ENCODE measurements around the gene STXBP1. TPM values are rescaled to one million over a fixed set of nuclear protein-coding genes. Genes with fewer than 3 reads are reported as not detected.

Gene STXBP1
- total and polyA plus RNA-seq, 2 of the 4 experiments (the other 2 are of a cell fraction) = 15.8 to 22.6 TPM

GRCh38 chr9:127629468-127630081 is 17.5 kb downstream of the STXBP1 start:
- peaks cover 9% of the 10 kb centered on the region for H3K4me1 ChIP-seq (ENCODE audit: control insufficient read depth, insufficient read depth, low read length)
- peak overlapping the region; percentile 72 for H2AK9ac ChIP-seq (replicated peaks; ENCODE audit: low read depth, low read length, poor library complexity)
- WGBS, 2 experiments (ENCODE audit: extremely low coverage in 2 of 2, insufficient read length in 1 of 2) = 94% methylated on average over 4 of the region's 8 CpGs; no CpG with 5 or more reads in 1 of the 2 experiments
- H3K27ac ChIP-seq (ENCODE audit: insufficient read depth, low read length) = no peak overlapping the region
- no peak overlapping the region for H2BK5ac ChIP-seq (ENCODE audit: low read depth, low read length, poor library complexity, severe bottlenecking)
- H3K36me3 ChIP-seq (ENCODE audit: control insufficient read depth, insufficient read depth, low read length) = peaks cover 2% of the 10 kb centered on the region; the same call in 1 of the 2 replicates
- no peak overlapping the region for H3K4ac ChIP-seq (ENCODE audit: low read depth, low read length)
- peaks cover 20 to 31% of the 10 kb centered on the region in 2 experiments for H3K79me1 ChIP-seq (ENCODE audit: low read depth in 1 of 2, low read length in 2 of 2)
- POLR2A ChIA-PET (ENCODE audit: unreplicated experiment) = no interaction called here
- in situ Hi-C loops (cut with MboI; ENCODE audit: low sequenced_read_pairs) = no loop called here
- intact Hi-C loops (cut with micrococcal nuclease) = no loop called here
- H4K8ac ChIP-seq (ENCODE audit: low read depth in 2 of 2, low read length in 2 of 2) = no peak overlapping the region
- H3K27me3 ChIP-seq (ENCODE audit: control insufficient read depth, insufficient read depth, low read length) = no peaks in the 10 kb centered on the region
- DNase-seq (peak; percentile 35), ATAC-seq (ENCODE audit: low read depth) (peak; percentile 48; the same call in 1 of the 2 replicates)
- H4K91ac ChIP-seq (ENCODE audit: insufficient read depth, low read depth, low read length) = no peak overlapping the region
- H3K14ac ChIP-seq (replicated peaks; ENCODE audit: low read depth, low read length) = no peak overlapping the region
- BruUV-seq (replicated peaks) = no TSS peak
- peaks cover 18% of the 10 kb centered on the region for H4K20me1 ChIP-seq (ENCODE audit: insufficient read depth, low read length)
- no peak overlapping the region for H3K9ac ChIP-seq (ENCODE audit: low read depth, low read length)
- H3K9me3 ChIP-seq (ENCODE audit: control insufficient read depth, insufficient read depth, low read length) = no peaks in the 10 kb centered on the region
- no peak overlapping the region for H4K5ac ChIP-seq (ENCODE audit: low read depth, low read length)
- H3K56ac ChIP-seq (ENCODE audit: extremely low read depth, insufficient read depth, low read length) = no peak overlapping the region
- TF ChIP-seq SMC3 (IDR thresholded peaks at IDR 0.05; ENCODE audit: low read depth, low read length) = peak; percentile 16; the same call in 1 of the 2 replicates
- TF ChIP-seq RAD21 (IDR thresholded peaks at IDR 0.05; ENCODE audit: low read length) = 0 out of 2 replicates have a peak, but pooled peaks have one; percentile 14
- TF ChIP-seq CTCF (conservative IDR thresholded peaks at IDR 0.05; ENCODE audit: low read depth, low read length) = peak; percentile 15; the same call in 1 of the 2 replicates
- TF ChIP-seq CHD1 (IDR thresholded peaks at IDR 0.05; ENCODE audit: low read depth, low read length) = no peak
- TF ChIP-seq NFE2L2 (IDR thresholded peaks at IDR 0.05; ENCODE audit: low read depth, low read length) = no peak
- TF ChIP-seq USF2 (IDR thresholded peaks at IDR 0.05; ENCODE audit: low read depth, low read length) = no peak
- H3K4me3 ChIP-seq (ENCODE audit: insufficient read depth, low read depth, low read length) = no peak overlapping the region
- H2BK15ac ChIP-seq (ENCODE audit: low read depth, low read length) = no peak overlapping the region
- dilution Hi-C loops (cut with HindIII; ENCODE audit: low sequenced_read_pairs, unreplicated experiment) = no loop called here
- peak overlapping the region; percentile 18 for H2AFZ ChIP-seq (replicated peaks; ENCODE audit: low read length, poor library complexity)
- no peak overlapping the region for H3K23ac ChIP-seq (ENCODE audit: low read depth, low read length)
- no peak overlapping the region for H3K4me2 ChIP-seq (ENCODE audit: low read depth, low read length)
- no peak overlapping the region for H2BK20ac ChIP-seq (ENCODE audit: low read depth, low read length)
- H2BK120ac ChIP-seq (ENCODE audit: low read depth, low read length) = no peak overlapping the region
- CTCF ChIA-PET = no interaction called here
- no peak overlapping the region for H2AK5ac ChIP-seq (ENCODE audit: low read depth, low read length)
- H3K18ac ChIP-seq (ENCODE audit: low read depth, low read length) = no peak overlapping the region
- H3K9me1 ChIP-seq (ENCODE audit: insufficient read depth, low read length) = peaks cover 8% of the 10 kb centered on the region; the same call in 1 of the 2 replicates
